Subcutaneous adipose tissue (tissue), 4 donors: ENCODE results near the gene PSKH1. TPM values are rescaled to one million over a fixed set of nuclear protein-coding genes. Genes with fewer than 3 reads are reported as not detected.

Experiments
- total RNA-seq, 4 donors: library from RNA; depleted of rRNA; stranded (reverse); fragments of >200 nt; gene quantifications; one replicate each; pipeline ENCODE4 v1.1.0, GENCODE V29; 2016
- TF ChIP-seq, protein P1 (sequence below): fragments of 450-650 bp; IDR thresholded peaks from one replicate; pipeline ENCODE4 v1.5.1; 2016; ENCODE audit warnings: low read depth, mild to moderate bottlenecking, control low read depth, antibody characterized with exemption, moderate library complexity

PSKH1 gene
- total RNA-seq, 4 donors from 2014 or later: 7.0 to 28.4 (median 10.9) TPM

GRCh38 chr16:67944690-67945391, 51.8 kb downstream of the PSKH1 start:
- TF ChIP-seq, protein P1, sequence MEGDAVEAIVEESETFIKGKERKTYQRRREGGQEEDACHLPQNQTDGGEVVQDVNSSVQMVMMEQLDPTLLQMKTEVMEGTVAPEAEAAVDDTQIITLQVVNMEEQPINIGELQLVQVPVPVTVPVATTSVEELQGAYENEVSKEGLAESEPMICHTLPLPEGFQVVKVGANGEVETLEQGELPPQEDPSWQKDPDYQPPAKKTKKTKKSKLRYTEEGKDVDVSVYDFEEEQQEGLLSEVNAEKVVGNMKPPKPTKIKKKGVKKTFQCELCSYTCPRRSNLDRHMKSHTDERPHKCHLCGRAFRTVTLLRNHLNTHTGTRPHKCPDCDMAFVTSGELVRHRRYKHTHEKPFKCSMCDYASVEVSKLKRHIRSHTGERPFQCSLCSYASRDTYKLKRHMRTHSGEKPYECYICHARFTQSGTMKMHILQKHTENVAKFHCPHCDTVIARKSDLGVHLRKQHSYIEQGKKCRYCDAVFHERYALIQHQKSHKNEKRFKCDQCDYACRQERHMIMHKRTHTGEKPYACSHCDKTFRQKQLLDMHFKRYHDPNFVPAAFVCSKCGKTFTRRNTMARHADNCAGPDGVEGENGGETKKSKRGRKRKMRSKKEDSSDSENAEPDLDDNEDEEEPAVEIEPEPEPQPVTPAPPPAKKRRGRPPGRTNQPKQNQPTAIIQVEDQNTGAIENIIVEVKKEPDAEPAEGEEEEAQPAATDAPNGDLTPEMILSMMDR: no peak

DNA sequence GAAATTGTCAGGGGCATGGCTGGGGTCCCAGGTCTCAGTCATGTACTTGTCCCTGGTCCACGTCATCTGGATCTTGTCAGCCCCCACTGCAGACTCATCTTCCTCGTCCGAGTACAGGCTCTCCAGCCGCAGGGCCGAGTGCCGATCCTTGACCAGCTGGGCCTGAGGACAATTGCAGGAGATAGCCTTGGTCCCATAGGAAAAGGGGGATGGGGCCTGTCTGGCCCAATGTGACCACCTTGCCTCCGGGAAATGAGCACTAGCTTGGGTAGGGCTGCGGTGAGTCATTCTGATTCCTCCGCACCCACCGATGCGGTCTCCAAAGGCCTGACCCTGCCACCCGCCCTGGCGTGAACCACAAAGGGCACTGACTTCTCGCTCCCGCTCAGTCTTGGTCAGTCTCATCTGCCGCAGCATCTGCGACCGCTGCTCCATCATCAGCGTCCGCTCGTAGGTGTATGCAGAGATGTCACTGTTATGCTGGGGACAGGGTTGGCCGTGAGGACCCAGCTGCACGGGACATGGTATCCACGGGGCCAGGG, 52.4 kb downstream of the PSKH1 start:
- TF ChIP-seq, protein P1: no peak

DNA sequence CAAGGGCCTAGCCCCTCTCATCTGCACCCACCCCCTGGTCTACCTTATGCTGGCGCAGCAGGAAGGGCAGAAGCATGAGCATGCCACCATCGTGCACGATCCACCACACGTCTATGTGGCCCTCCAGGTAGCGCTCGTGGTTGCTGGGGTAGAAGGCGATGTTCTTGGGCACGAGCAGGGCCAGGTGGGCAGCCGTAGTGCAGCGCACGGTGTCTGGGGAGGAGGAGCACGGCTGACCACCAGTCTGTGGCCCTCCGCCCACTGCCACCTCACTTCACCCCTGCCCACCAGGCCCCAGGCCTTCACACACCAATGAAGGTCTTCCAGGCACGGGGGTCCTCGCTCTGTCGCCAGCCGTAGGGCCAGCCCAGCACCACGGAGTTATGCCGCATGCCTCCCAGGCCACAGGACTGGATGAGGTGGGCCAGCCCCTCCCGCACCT, 53.1 kb downstream of the PSKH1 start:
- TF ChIP-seq, protein P1: no peak

- TF ChIP-seq, protein P1: no peak
Measured at GRCh38 chr16:67946966-67947558, 54.0 kb downstream of the PSKH1 start.

GRCh38 chr16:67948015-67948414, 55.0 kb downstream of the PSKH1 start:
- TF ChIP-seq, protein P1: no peak

DNA sequence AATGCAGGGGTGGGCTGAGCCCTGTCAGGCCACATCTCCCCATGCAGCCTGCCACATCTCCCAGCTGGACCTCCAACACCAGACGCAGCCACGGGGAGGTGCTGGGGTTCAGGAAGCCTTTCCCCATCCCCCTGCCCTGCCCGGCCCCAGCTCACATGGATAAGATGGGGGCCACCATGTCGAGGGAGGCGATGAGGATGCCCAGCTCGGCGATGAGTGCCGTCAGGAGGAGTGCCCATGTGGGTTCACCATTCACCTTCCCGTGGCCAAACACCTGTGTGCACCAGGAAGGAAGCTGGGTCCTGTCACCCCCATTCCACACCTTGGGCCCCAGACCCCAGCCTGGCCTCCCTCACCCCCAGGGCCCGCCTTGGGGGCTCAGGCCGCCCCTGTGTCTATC, 56.6 kb downstream of the PSKH1 start:
- TF ChIP-seq, protein P1: no peak

GRCh38 chr16:67950335-67950843, 57.3 kb downstream of the PSKH1 start:
- TF ChIP-seq, protein P1: no peak
